Neural progenitor cell (in vitro differentiated cells): Measurements from ENCODE around the gene OR11H1.
"Not testable (repeated sequence)": the region's sequence is repeated elsewhere in the genome, so short reads cannot be mapped to it uniquely, and the experiment has no call there.

Source experiments
- EZH2phosphoT487 ChIP-seq: fragments of 200-600 bp; sonication (generic); IDR thresholded peaks from 2 replicates; pipeline ENCODE4 v1.6.1; 2017; ENCODE audit warnings: antibody characterized with exemption
- TF ChIP-seq, protein P1 (sequence below): fragments of 200-600 bp; sonication (generic); IDR thresholded peaks from 2 replicates; pipeline ENCODE4 v1.5.1; 2017; ENCODE audit warnings: antibody characterized with exemption, mild to moderate bottlenecking

DNA sequence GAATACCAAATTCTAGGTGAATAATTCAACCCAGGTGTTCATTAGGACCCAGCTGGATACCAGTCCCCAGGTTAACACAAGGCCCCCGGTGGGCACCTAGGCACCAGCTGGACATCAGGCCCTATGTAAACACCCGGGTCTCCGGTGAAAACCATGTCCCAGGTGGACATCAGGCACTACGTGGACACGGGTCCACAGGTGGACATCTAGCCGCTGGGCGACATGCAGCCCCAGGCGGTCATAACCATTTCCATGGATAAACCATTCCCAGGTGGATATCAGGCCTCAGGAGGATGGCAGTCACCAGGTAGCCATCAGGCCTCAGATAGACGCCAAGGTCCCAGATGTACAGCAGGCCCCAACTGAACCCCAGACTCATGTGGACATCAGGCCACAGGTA lies 12.1 kb upstream of the OR11H1 start:
- TF ChIP-seq EZH2phosphoT487 = not testable (repeated sequence)
- TF ChIP-seq, protein P1, sequence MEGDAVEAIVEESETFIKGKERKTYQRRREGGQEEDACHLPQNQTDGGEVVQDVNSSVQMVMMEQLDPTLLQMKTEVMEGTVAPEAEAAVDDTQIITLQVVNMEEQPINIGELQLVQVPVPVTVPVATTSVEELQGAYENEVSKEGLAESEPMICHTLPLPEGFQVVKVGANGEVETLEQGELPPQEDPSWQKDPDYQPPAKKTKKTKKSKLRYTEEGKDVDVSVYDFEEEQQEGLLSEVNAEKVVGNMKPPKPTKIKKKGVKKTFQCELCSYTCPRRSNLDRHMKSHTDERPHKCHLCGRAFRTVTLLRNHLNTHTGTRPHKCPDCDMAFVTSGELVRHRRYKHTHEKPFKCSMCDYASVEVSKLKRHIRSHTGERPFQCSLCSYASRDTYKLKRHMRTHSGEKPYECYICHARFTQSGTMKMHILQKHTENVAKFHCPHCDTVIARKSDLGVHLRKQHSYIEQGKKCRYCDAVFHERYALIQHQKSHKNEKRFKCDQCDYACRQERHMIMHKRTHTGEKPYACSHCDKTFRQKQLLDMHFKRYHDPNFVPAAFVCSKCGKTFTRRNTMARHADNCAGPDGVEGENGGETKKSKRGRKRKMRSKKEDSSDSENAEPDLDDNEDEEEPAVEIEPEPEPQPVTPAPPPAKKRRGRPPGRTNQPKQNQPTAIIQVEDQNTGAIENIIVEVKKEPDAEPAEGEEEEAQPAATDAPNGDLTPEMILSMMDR = not testable (repeated sequence)
